ENCODE data around the gene EPHA1.

- TF ChIP-seq CTCF (IDR thresholded peaks at IDR 0.05), result no peak
- TF ChIP-seq ZFX (IDR thresholded peaks at IDR 0.05; ENCODE audit: borderline replicate concordance), result no peak
Measured at GRCh38 chr7:143448429-143448828, 39.8 kb upstream of the EPHA1 start.
